Colonic mucosa (tissue), 4 donors: ENCODE data around the gene NME5. TPM values are rescaled to one million over a fixed set of nuclear protein-coding genes. Genes with fewer than 3 reads are reported as not detected.

Experiments
- DNase-seq: peaks from one replicate; pipeline ENCODE4 v3.0.0-alpha.2; 2020
- H3K27ac ChIP-seq: fragments of 200-600 bp; one replicate; pipeline ENCODE4 v1.8.0; 2021
- H3K27me3 ChIP-seq: fragments of 200-600 bp; one replicate; pipeline ENCODE4 v1.8.0; 2021
- H3K36me3 ChIP-seq: fragments of 200-600 bp; one replicate; pipeline ENCODE4 v1.8.0; 2021
- H3K4me1 ChIP-seq: fragments of 200-600 bp; one replicate; pipeline ENCODE4 v1.8.0; 2021; ENCODE audit warnings: mild to moderate bottlenecking
- H3K4me3 ChIP-seq: fragments of 200-600 bp; one replicate; pipeline ENCODE4 v1.8.0; 2021
- H3K9ac ChIP-seq, 2 donors: one replicate each; pipeline ENCODE4 v1.7.0; 2013; ENCODE audit warnings: control low read depth in 2 of 2, low read depth in 2 of 2, low read length in 2 of 2
- H3K9me3 ChIP-seq: fragments of 200-600 bp; one replicate; pipeline ENCODE4 v1.8.0; 2021
- CTCF ChIP-seq: fragments of 200-600 bp; IDR thresholded peaks from one replicate; pipeline ENCODE4 v1.8.0; 2022; ENCODE audit warnings: antibody characterized with exemption, mild to moderate bottlenecking
- intact Hi-C: fragments of 100-400 bp; cut with DNase I; formaldehyde crosslinking; loops from one replicate; pipeline ENCODE4 v1.14.1; 2022
- total RNA-seq, 2 donors: library from RNA; stranded (reverse); fragmentation: NEBNext Ultra II Directional in 1 of 2; extraction: Animal tissue kit (Norgen Biotek cat#: 25700) in 1 of 2; gene quantifications; one replicate each; pipeline ENCODE4 v1.2.1, GENCODE V29; 2021
- donor health status: healthy.
- donor health status: DM: no; HTN: no; CAD: no.
- donor health status: DM: no; HTN: no; CAD: no.

The NME5 gene
- total RNA-seq, 2 donors from 2014 or later, result not detected

GRCh38 chr5:138092301-138092700, 46.9 kb downstream of the NME5 start:
- no peak for TF ChIP-seq CTCF
- Histone ChIP-seq H3K4me1 (no peaks in the 10 kb centered on the region), H3K9ac (no peak overlapping the region), H3K27ac (no peak overlapping the region), H3K4me3 (no peak overlapping the region), H3K36me3 (no peaks in the 10 kb centered on the region), H3K27me3 (no peaks in the 10 kb centered on the region), H3K9me3 (no peaks in the 10 kb centered on the region)
- DNase-seq, result no peak
- intact Hi-C loops, result no loop called here

GRCh38 chr5:138091685-138092084, 47.5 kb downstream of the NME5 start:
- Histone ChIP-seq H3K36me3 (no peaks in the 10 kb centered on the region), H3K27me3 (no peaks in the 10 kb centered on the region), H3K4me1 (no peaks in the 10 kb centered on the region), H3K27ac (no peak overlapping the region), H3K9me3 (no peaks in the 10 kb centered on the region), H3K4me3 (no peak overlapping the region), H3K9ac (no peak overlapping the region)
- no peak for TF ChIP-seq CTCF
- intact Hi-C loops, result no loop called here
- no peak for DNase-seq

- TF ChIP-seq CTCF, result no peak
Observed at GRCh38 chr5:138083702-138084101, 55.5 kb downstream of the NME5 start, which contains the start of gene WNT8A. TSS of gene WNT8A (plus strand) at chr5:138084033. CDS start at chr5:138084128, 95 bp downstream.

GRCh38 chr5:138082033-138082432, 57.2 kb downstream of the NME5 start:
- Histone ChIP-seq H3K4me1 (no peaks in the 10 kb centered on the region), H3K27me3 (no peaks in the 10 kb centered on the region), H3K27ac (no peak overlapping the region), H3K4me3 (no peak overlapping the region), H3K9ac (no peak overlapping the region), H3K9me3 (no peaks in the 10 kb centered on the region), H3K36me3 (no peaks in the 10 kb centered on the region)
- intact Hi-C loops, result no loop called here
- no peak for TF ChIP-seq CTCF
- no peak for DNase-seq

More at GRCh38 chr5:138083702-138084101, 55.5 kb downstream of the NME5 start, which contains the start of gene WNT8A:
- intact Hi-C loops, result no loop called here
- H3K4me1 ChIP-seq, result no peaks in the 10 kb centered on the region
- DNase-seq, result no peak
- no peaks in the 10 kb centered on the region for H3K27me3 ChIP-seq
- no peak within 1 kb of the TSS for H3K4me3 ChIP-seq
- no peaks in the 10 kb centered on the region for H3K36me3 ChIP-seq
- H3K9me3 ChIP-seq, result no peaks in the 10 kb centered on the region
- no peak within 1 kb of the TSS for H3K9ac ChIP-seq
- no peak within 1 kb of the TSS for H3K27ac ChIP-seq

- Histone ChIP-seq H3K4me3 (no peak overlapping the region), H3K4me1 (no peaks in the 10 kb centered on the region), H3K36me3 (no peaks in the 10 kb centered on the region), H3K27ac (no peak overlapping the region), H3K27me3 (no peaks in the 10 kb centered on the region), H3K9me3 (no peaks in the 10 kb centered on the region), H3K9ac (no peak overlapping the region)
- intact Hi-C loops, result loop anchor here (2.0 kb wide), 1 partner anchor 55 kb away; no protein-coding TSS in a partner anchor
- no peak for DNase-seq
- no peak for TF ChIP-seq CTCF
Observed at GRCh38 chr5:138078006-138078643, 61.1 kb downstream of the NME5 start.
